H1 (cell line): ENCODE measurements around the gene KIAA1328. TPM values are rescaled to one million over a fixed set of nuclear protein-coding genes. Genes with fewer than 3 reads are reported as not detected.

Source experiments
- CTCF ChIA-PET: fragments of 300-600 bp; sonication (Branson Sonifier 250); formaldehyde crosslinking; loops from one replicate; lab custom pipeline; 2021; ENCODE audit not compliant: partially characterized antibody; lab: Charles Lee
- POLR2A ChIA-PET: fragments of 300-600 bp; sonication (Branson Sonifier 250); formaldehyde crosslinking; loops from one replicate; lab custom pipeline; 2021; ENCODE audit warnings: inconsistent platforms; ENCODE audit not compliant: partially characterized antibody; lab: Charles Lee
- DNase-seq, 2 experiments: peaks; one replicate each; pipeline versions ENCODE4 v3.0.0 to v3.0.0-alpha.2; 2010 to 2022; ENCODE audit warnings: low spot score in 2 of 2, low read depth in 1 of 2, mixed read lengths in 1 of 2
- FAIRE-seq: peaks from 2 replicates; lab custom pipeline; 2011; peaks lifted over from hg19 to GRCh38; lab: Jason Lieb, UNC
- H2AFZ ChIP-seq: 2 replicates; pipeline ENCODE4 v1.8.1; 2012; ENCODE audit warnings: low read length, inconsistent platforms
- H2AK5ac ChIP-seq: 2 replicates; pipeline ENCODE4 v1.6.1; 2013; ENCODE audit warnings: low read depth, low read length
- H2BK120ac ChIP-seq: replicated peaks from 2 replicates; pipeline ENCODE3; 2013; ENCODE audit warnings: low read depth, low read length, inconsistent platforms
- H2BK12ac ChIP-seq: 2 replicates; pipeline ENCODE4 v1.6.1; 2013; ENCODE audit warnings: low read depth, low read length
- H2BK15ac ChIP-seq: 2 replicates; pipeline ENCODE4 v1.6.1; 2013; ENCODE audit warnings: low read length
- H2BK20ac ChIP-seq: 2 replicates; pipeline ENCODE4 v1.6.1; 2013; ENCODE audit warnings: low read length
- H2BK5ac ChIP-seq: 2 replicates; pipeline ENCODE4 v1.6.1; 2013; ENCODE audit warnings: low read depth, low read length
- H3K14ac ChIP-seq: 2 replicates; pipeline ENCODE4 v1.6.1; 2013; ENCODE audit warnings: inconsistent platforms; ENCODE audit not compliant: insufficient read length
- H3K18ac ChIP-seq: 2 replicates; pipeline ENCODE4 v1.6.1; 2013; ENCODE audit warnings: low read length; ENCODE audit errors: extremely low read depth
- H3K23ac ChIP-seq: 2 replicates; pipeline ENCODE4 v1.6.1; 2013; ENCODE audit warnings: inconsistent platforms; ENCODE audit not compliant: insufficient read length
- H3K23me2 ChIP-seq: 2 replicates; pipeline ENCODE4 v1.6.1; 2013; ENCODE audit warnings: low read depth, low read length
- H3K27ac ChIP-seq: 2 replicates; pipeline ENCODE4 v1.6.1; 2011; ENCODE audit warnings: low read depth, low read length, inconsistent platforms
- H3K27me3 ChIP-seq, 4 experiments: replicated peaks in 1 of 4; 1 replicate in 1 of 4; 2 replicates in 3 of 4; pipeline versions ENCODE4 v1.6.1 to v1.8.1; 2011 to 2013; ENCODE audit warnings: low read length in 3 of 4, mild to moderate bottlenecking in 3 of 4, inconsistent platforms in 2 of 4, mixed read lengths in 2 of 4, moderate library complexity in 1 of 4; ENCODE audit not compliant: control insufficient read depth in 3 of 4, insufficient read depth in 3 of 4; ENCODE audit errors: extremely low read depth in 1 of 4
- H3K36me3 ChIP-seq, 4 experiments: 2 replicates each; pipeline versions ENCODE4 v1.6.1 to v1.8.1; 2011 to 2013; ENCODE audit warnings: mild to moderate bottlenecking in 4 of 4, low read length in 3 of 4, moderate library complexity in 2 of 4, control low read depth in 1 of 4, inconsistent platforms in 1 of 4; ENCODE audit not compliant: insufficient read depth in 4 of 4, control insufficient read depth in 2 of 4
- H3K4ac ChIP-seq: replicated peaks from 2 replicates; pipeline ENCODE3; 2013; ENCODE audit warnings: low read length, low read depth, mixed read lengths, inconsistent platforms; ENCODE audit not compliant: insufficient read length
- H3K4me1 ChIP-seq, 4 experiments: replicated peaks in 1 of 4; 1 replicate in 1 of 4; 2 replicates in 3 of 4; pipeline versions ENCODE4 v1.6.1 to v1.8.1; 2011 to 2013; ENCODE audit warnings: low read length in 3 of 4, inconsistent platforms in 2 of 4, mixed read lengths in 1 of 4; ENCODE audit not compliant: insufficient read depth in 4 of 4, control insufficient read depth in 3 of 4
- H3K4me2 ChIP-seq, 2 experiments: 2 replicates each; pipeline versions ENCODE4 v1.6.1 to v1.8.1; 2011 to 2013; ENCODE audit warnings: low read depth in 2 of 2, low read length in 2 of 2, control low read depth in 1 of 2, inconsistent platforms in 1 of 2, mild to moderate bottlenecking in 1 of 2; ENCODE audit not compliant: insufficient read depth in 1 of 2
- H3K4me3 ChIP-seq, 4 experiments: fragments of 200-600, 300-600 bp in 1 of 4; sonication (generic), shearing (Covaris generic), sonication (Bioruptor Twin) in 1 of 4; 2 replicates each; pipeline versions ENCODE4 v1.5.1 to v1.8.1; 2011 to 2016; ENCODE audit warnings: low read length in 4 of 4, low read depth in 3 of 4, control low read depth in 2 of 4, inconsistent platforms in 2 of 4, mild to moderate bottlenecking in 2 of 4, mixed read lengths in 1 of 4, moderate library complexity in 1 of 4; ENCODE audit not compliant: insufficient read depth in 2 of 4; ENCODE audit errors: extremely low read depth in 1 of 4
- H3K56ac ChIP-seq: replicated peaks from 2 replicates; pipeline ENCODE3; 2013; ENCODE audit warnings: low read depth, mild to moderate bottlenecking, mixed read lengths, low read length, inconsistent platforms; ENCODE audit not compliant: insufficient read length
- H3K79me1 ChIP-seq: 2 replicates; pipeline ENCODE4 v1.6.1; 2013; ENCODE audit warnings: low read depth, low read length, control low read depth
- H3K79me2 ChIP-seq, 2 experiments: 2 replicates each; pipeline versions ENCODE4 v1.6.1 to v1.8.1; 2012 to 2013; ENCODE audit warnings: low read length in 2 of 2, mild to moderate bottlenecking in 2 of 2, inconsistent platforms in 1 of 2; ENCODE audit not compliant: insufficient read depth in 2 of 2, control insufficient read depth in 1 of 2
- H3K9ac ChIP-seq, 4 experiments: replicated peaks in 1 of 4; 1 replicate in 1 of 4; 2 replicates in 3 of 4; pipeline versions ENCODE4 v1.6.1 to v1.8.1; 2011 to 2013; ENCODE audit warnings: low read depth in 3 of 4, low read length in 3 of 4, control low read depth in 2 of 4, mild to moderate bottlenecking in 2 of 4, moderate library complexity in 2 of 4, inconsistent platforms in 1 of 4; ENCODE audit errors: extremely low read depth in 1 of 4
- H3K9me3 ChIP-seq, 2 experiments: 2 replicates each; pipeline versions ENCODE4 v1.6.1 to v1.8.1; 2012 to 2013; ENCODE audit warnings: mild to moderate bottlenecking in 2 of 2, moderate library complexity in 2 of 2, control low read depth in 1 of 2, inconsistent platforms in 1 of 2, low read depth in 1 of 2, low read length in 1 of 2, mixed read lengths in 1 of 2; ENCODE audit not compliant: insufficient read depth in 2 of 2
- H4K20me1 ChIP-seq, 2 experiments: replicated peaks in 1 of 2; 2 replicates each; pipeline versions ENCODE3 to v1.8.1; 2011 to 2013; ENCODE audit warnings: inconsistent platforms in 2 of 2, low read length in 2 of 2, mild to moderate bottlenecking in 1 of 2; ENCODE audit not compliant: insufficient read depth in 2 of 2, control insufficient read depth in 1 of 2
- H4K5ac ChIP-seq: 2 replicates; pipeline ENCODE4 v1.6.1; 2013; ENCODE audit warnings: low read length, low read depth, mixed read lengths, inconsistent platforms; ENCODE audit not compliant: insufficient read length
- H4K8ac ChIP-seq: 2 replicates; pipeline ENCODE4 v1.8.0; 2013; ENCODE audit warnings: mild to moderate bottlenecking, moderate library complexity, low read length, inconsistent platforms; ENCODE audit not compliant: insufficient read depth; ENCODE audit errors: extremely low read depth
- H4K91ac ChIP-seq: replicated peaks from 2 replicates; pipeline ENCODE3; 2013; ENCODE audit warnings: low read length, mixed read lengths, inconsistent platforms; ENCODE audit not compliant: insufficient read length
- WGBS, 2 experiments: shearing (Covaris generic) in 1 of 2; methylation state at CpG; one replicate each; pipeline versions ENCODE4 v1.1.6 to v1.1.7; 2013 to 2015; ENCODE audit warnings: low lambda C conversion rate in 2 of 2, mixed read lengths in 2 of 2, inconsistent platforms in 1 of 2, low coverage in 1 of 2, missing lambda C conversion rate in 1 of 2; ENCODE audit not compliant: insufficient replicate concordance in 2 of 2, insufficient coverage in 1 of 2, insufficient read length in 1 of 2; ENCODE audit errors: extremely low coverage in 1 of 2, missing lambda C conversion rate in 1 of 2; 5-methylcytosine and 5-hydroxymethylcytosine counted together
- polyA plus RNA-seq, 7 experiments: library from polyadenylated mRNA; depleted of rRNA in 3 of 7; stranded (reverse) in 5 of 7; unstranded in 2 of 7; fragments of >200 nt in 5 of 7; fragments of 200-250 nt in 2 of 7; gene quantifications; 1 replicate in 5 of 7; 2 replicates in 1 of 7; 4 replicates in 1 of 7; pipeline versions ENCODE4 v1.2.1 to v1.2.3, GENCODE V29; 2011 to 2013; ENCODE audit warnings: missing spikeins in 2 of 7, mixed read lengths in 2 of 7
- total RNA-seq: library from RNA; stranded (reverse); fragmentation: NEBNext Ultra II Directional; extraction: Animal tissue kit (Norgen Biotek cat#: 25700); gene quantifications from 2 replicates; pipeline ENCODE4 v1.2.1, GENCODE V29; 2021
- TF ChIP-seq, protein P1 (sequence below): IDR thresholded peaks from 2 replicates; pipeline ENCODE4 v1.6.1; 2012; ENCODE audit warnings: low read length, inconsistent platforms

The KIAA1328 gene
- total and polyA plus RNA-seq, 2 of the 8 experiments (the other 6 are each of a cell fraction or from before 2014, with no cell fraction given) = 2.6 to 5.7 TPM

DNA sequence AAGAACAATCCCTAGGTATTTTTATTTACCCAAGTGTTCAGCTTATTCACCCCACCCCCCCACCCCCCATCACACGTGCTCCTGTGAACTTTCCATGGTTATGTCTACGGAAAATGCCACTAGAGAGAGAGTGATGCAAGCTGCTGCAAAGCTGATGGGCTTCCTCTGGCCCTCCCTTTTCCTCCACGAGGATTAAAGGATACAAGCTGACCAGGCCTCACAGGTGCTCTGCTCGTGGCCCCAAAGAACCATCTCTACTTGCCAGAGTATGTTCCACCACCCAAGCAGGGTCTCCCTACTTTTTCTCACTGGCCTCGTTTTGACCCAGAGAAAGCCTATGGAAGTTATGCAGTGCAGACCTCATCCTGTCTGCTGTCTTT is 394.1 kb downstream of the KIAA1328 start:
- 82% methylated on average over 5 of the region's 5 CpGs; no CpG with 5 or more reads in 1 of the 2 experiments for WGBS, 2 experiments
- no peak overlapping the region for H3K14ac ChIP-seq
- no peak overlapping the region for H3K9ac ChIP-seq
- no peak overlapping the region for H2BK12ac ChIP-seq
- no peak overlapping the region for H3K4me3 ChIP-seq
- H4K91ac ChIP-seq = no peak overlapping the region
- FAIRE-seq (no peak), DNase-seq (no peak)
- H3K79me1 ChIP-seq = no peaks in the 10 kb centered on the region
- no peaks in the 10 kb centered on the region for H3K23me2 ChIP-seq
- ChIA-PET POLR2A (no interaction called here), CTCF (interaction anchor here (0.7 to 1.9 kb wide), 3 partner anchors 14 to 281 kb away, joined by 3 to 4 read pairs (median 3); no protein-coding TSS in a partner anchor)
- H3K4me1 ChIP-seq = peaks cover 0 to 13% (median 2%) of the 10 kb centered on the region in 4 experiments; a peak in 5 of 7 replicates
- H3K36me3 ChIP-seq = no peaks in the 10 kb centered on the region
- H3K23ac ChIP-seq = no peak overlapping the region
- H3K27me3 ChIP-seq = peaks cover 12 to 15% (median 13%) of the 10 kb centered on the region in 4 experiments
- no peak overlapping the region for H4K8ac ChIP-seq
- H2BK15ac ChIP-seq = no peak overlapping the region
- no peak overlapping the region for H2AK5ac ChIP-seq
- H2AFZ ChIP-seq = no peak overlapping the region
- H3K18ac ChIP-seq = no peak overlapping the region
- H3K4ac ChIP-seq = no peak overlapping the region
- no peak overlapping the region for H3K56ac ChIP-seq
- H3K4me2 ChIP-seq = no peak overlapping the region
- H4K5ac ChIP-seq = no peak overlapping the region
- no peak overlapping the region for H2BK120ac ChIP-seq
- no peak overlapping the region for H3K27ac ChIP-seq
- peaks cover 0 to 5% of the 10 kb centered on the region in 2 experiments; a peak in 1 of 4 replicates for H3K9me3 ChIP-seq
- H4K20me1 ChIP-seq = peaks cover 0 to 2% of the 10 kb centered on the region in 2 experiments
- H3K79me2 ChIP-seq = no peaks in the 10 kb centered on the region
- H2BK5ac ChIP-seq = no peak overlapping the region
- TF ChIP-seq, protein P1, sequence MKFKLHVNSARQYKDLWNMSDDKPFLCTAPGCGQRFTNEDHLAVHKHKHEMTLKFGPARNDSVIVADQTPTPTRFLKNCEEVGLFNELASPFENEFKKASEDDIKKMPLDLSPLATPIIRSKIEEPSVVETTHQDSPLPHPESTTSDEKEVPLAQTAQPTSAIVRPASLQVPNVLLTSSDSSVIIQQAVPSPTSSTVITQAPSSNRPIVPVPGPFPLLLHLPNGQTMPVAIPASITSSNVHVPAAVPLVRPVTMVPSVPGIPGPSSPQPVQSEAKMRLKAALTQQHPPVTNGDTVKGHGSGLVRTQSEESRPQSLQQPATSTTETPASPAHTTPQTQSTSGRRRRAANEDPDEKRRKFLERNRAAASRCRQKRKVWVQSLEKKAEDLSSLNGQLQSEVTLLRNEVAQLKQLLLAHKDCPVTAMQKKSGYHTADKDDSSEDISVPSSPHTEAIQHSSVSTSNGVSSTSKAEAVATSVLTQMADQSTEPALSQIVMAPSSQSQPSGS = no peak
- no peak overlapping the region for H2BK20ac ChIP-seq
